Measurements from ENCODE around the gene RASD1.

Gene RASD1

DNA sequence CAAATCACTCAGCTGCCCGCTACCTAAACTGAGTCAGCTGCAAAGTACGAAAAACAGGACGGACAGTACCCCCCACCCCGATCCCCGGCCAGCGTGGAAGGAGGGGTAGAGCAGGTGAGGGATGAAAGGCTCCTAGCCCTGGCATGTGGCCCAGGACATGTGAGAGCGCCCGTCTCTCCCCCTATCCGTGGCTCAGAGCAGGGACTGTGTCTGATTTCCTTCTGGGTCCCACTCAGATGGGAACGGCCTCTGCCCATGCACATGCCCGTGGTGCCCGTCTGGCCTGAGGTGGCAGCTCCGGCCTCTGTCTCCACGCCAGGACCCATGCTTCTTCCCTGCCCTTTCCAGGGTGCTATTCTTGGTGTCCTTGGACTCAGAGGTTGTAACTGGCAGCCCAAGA, 30.2 kb upstream of the RASD1 start:
- no peak for DNase-seq

DNA sequence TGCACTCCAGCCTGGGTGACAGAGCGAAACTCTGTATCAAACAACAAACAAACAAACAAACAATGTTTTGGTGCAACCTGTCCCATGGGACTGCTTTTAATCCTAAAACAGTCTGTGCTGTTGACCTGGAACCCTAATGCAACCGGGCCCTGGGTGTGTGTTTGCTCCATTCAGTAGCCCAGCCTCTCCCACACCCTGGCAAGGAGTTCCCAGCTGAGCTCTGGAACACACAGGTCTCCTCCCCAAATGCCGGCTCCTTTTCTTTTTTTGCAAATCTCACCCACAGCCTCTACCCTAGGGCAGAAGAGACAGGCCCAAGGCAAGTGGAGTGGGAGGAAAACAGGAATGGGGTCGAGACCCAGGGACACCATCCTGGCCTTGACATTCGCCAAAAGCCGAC, 29.8 kb upstream of the RASD1 start:
- DNase-seq = no peak

DNA sequence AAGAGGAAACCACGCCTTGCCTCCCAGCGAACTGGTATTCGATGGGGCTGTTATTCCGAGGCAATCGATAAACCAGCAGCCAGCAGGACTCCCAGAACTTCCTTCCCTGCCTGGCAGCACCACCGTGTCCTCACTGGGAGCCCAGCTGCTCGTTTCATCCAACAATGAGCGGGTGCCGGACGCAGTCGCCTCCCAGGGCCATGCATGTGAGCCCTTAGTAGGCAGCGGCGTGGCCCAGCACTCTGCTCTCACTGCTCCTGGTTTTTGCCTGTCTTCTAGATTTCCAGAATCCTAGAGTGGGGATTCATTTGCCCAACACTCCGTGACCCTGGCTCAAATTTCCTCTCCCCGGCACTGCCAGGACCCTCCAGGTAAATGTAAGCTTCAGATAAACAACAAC, 29.1 kb upstream of the RASD1 start:
- no peak for DNase-seq

DNA sequence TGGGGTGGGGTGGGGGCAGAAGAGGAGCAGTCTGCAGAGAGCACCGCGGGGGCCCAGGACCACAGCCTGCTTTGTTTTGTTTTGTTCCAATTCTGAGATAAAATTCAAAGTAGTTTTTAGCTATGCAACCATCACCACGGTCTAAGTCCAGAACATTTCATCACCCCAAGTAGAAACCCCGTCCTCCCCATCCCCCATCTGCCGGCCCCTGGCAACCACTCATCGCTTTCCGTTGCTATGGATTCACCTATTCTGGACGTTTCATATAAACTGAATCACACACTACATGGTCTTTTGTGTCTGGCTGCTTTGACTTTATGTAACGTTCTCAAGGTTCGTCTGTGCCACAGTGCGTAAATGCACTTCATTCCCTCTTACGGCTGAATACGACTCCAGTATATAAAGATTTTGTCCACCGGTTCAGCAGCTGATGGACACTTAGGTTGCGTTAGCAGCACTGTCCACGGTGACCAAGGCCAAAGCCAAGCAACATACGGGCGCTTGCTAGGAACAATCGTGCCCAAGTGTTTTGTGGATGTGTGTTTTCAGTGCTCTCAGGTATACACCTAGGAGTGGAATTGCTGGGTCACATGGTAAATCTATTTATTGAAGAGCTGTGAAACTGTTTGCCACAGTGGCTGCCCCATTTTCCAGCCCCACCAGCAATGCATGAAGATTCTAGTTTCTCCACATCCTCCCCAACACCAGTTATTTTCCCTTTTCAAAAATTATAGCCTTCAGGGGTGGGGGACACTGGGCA, 27.7 kb upstream of the RASD1 start:
- no peak for DNase-seq

DNA sequence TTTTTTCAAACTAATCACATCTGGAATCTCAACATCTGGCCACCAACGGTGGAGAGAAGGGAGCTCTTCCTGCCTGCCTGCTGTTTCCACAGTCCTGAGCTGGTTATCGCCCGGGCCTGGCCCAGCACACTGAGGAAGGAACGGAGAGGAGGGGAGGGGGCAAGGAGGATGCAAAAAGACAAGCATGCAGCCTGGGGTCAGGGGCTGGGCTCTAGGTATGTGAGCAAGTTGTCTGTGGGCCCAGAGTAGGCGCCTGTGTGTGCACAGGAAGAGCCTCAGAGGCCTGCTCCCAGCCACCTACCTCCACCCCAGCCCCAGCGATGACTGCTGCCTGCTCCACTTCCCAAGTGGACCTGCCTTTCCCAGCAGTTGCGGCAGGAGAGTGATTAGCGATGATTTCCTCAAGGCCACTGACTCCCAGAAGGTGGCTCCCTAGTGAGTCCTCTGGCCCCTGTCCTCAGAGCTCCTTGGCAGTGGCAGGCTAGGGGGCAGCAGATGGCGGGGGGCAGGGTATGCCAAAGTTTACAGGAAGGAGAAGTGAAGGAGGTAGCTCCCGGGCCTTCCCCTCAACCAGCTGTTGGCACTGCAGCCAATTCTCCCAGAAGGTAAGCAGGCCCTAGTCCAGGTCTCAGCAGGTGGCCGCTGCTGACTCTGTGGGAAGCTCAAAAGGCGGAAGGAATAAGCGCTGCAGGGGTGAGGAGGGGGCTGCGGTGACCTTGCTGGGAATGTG, 27.0 kb upstream of the RASD1 start:
- peak; percentile 29 for DNase-seq

DNA sequence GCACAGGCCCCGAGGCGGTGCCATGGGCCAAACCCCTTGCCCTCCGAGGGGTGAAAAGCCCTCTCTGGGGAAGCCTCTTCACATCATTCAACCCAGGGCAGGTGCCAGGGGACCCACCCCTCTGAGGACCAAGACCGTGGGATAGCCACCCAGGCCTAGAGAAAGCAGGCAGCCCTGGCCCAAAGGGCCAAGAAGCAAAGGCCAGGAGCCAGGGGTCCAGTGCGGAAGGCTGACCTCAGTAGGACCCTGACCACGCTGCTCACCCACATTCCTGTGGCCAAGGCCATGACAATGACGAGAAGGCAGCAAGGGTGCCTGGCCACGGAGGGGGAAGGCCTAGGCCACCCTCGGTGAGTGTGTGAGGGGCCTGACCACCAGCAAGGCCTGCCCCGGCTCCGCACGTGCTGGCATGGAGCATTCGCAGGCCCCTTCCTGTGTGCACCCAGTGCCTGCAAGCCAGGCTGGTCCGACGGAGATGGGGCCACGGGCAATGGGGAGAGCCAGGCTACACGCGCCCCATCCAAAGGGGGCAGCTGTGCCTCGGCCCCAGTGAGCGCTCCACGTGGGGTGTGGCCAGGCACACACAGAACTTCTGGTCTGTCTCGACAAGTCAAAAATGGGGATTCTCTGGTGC, 24.5 kb upstream of the RASD1 start:
- no peak for DNase-seq

DNA sequence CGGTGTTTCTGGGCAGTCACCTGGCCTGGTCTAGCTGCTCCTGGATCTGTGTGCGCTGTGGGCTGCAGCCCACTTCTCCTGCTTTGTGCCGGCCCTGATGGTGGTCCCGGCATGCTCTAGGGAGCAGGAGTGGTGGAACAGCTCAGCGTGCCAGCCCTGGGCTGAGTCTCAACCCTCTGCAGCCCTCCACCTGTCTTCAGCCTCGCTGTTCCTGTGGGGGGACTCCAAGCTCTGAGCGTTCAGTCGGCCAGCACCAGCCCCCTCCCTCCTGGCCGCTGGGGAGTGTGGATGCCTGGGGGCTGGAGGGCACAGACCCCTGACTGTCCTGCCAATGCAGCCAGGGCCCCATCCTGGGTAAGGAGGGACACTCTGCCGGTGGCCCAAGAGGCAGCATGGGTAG, 23.7 kb upstream of the RASD1 start:
- no peak for DNase-seq

DNA sequence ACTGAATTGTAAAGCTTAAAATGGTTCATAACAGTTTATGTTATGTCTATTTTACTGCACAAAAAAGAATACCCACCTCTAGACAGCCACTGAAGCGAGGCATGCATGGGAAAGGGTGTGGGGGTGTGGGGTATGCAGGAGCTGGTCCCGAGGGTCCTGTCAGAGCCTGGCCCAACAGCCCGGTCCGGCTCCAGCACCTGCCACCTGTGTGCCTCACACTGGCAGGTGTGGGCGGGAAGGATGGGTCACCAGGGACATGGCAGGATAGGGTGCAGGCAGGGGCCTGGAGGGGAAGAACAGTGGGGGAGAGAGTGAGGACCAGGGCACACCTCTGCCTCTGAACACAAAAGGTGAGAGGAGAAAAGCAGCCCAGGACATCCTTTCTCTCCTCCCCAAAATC, 22.8 kb upstream of the RASD1 start:
- DNase-seq = no peak

DNA sequence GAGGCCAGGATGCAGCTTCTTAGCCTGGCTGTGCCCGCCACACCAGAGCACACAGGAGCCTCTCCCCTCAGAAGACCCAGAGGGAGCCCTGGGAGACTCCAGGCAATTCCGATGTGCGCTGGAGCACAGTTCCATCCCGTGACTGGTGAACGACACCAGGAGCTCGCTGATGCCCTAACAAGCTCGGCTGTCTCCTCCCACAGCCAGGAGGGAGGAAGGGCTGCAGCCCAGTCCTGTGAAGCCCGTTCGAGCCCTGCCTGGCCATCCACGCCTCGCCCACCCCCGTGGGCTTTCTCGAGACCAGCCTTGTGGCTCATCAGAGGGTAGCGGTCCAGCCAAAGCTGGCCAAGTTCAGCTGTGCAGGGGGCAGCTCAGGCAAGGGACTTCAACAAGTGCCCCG, 21.8 kb upstream of the RASD1 start:
- DNase-seq = no peak

DNA sequence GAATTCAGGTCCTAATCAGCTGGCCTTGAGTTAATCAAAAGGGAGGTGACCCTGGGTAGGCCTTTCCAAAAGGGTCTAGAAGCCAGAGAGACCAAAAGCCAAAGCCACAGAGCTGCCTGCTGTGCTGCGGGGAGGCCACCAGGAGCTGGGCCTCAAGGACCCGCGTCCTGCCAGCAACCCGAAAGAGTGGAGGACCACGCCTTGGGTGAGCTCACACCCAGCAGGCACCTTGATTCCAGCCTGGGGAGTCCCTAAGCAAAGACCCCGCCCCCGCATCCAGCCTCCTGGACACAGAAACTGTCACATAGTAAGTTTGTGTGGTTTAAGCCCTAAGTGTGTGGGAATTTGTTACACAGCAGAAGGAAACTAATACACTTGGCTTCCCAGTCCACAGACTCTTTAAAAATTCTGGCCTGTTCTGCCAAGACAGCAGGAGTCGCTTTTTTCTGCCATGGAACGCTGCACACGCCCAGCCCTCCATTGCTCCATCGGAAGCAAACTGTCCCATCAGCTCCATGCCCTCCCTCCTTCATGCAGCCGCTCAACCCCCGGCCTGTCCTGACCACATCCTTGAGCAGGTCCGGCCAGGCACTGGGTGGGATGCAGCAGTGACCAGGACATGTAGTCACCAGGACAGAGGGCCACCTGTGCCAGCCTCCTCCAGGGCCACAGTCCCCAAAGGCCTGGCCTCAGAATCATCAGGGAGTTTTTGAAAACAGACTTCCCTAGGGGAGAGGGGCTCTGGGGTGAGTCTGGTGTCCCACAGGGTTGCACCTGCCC, 20.9 kb upstream of the RASD1 start:
- no peak for DNase-seq

DNA sequence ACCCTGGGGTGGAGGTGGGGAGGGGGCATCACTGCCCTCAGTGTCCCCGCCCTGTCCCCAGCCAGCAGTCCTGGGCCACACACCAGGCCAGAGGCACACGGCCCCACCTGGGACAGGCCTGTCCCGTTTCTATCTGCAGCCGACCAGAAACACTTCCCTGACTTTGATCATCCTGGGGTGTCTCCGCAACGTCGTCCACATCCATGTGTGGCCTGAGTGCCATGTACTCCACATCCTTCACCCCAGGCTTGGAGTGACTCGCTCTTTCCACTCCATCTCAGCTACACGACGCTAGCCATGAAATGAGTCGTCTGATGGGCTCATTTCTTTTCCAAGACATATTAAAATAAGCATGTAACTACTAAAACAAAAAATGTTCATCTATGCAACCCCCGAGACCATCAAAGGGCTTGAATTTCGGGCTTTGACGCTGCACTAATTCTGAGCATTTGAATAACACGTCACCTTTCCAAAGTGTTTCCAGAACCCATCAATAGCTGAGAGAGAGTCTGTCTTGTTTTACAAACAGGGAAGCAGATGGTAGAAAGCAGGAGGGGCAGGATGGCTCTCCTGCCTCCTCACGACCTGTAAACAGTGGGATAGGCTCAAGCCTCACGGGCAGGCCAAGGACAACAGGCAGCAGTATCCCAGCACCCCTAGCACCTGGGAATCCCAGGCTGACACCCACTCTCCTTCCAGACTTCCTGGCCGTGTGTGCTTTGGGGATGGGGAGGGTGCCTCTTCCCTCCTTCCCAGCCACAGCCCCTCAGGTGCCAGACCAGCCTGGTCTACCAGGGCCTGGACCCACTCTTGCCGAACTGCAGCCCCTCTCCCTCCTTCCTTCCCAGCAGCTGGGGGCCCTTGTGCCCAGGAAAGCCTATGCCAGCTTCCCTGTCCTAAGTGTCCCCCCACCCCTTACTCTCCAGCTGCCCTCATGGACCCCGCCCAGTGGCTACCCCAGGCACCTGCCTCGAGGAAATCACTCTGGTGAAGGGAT, 20.0 kb upstream of the RASD1 start:
- no peak for DNase-seq

DNA sequence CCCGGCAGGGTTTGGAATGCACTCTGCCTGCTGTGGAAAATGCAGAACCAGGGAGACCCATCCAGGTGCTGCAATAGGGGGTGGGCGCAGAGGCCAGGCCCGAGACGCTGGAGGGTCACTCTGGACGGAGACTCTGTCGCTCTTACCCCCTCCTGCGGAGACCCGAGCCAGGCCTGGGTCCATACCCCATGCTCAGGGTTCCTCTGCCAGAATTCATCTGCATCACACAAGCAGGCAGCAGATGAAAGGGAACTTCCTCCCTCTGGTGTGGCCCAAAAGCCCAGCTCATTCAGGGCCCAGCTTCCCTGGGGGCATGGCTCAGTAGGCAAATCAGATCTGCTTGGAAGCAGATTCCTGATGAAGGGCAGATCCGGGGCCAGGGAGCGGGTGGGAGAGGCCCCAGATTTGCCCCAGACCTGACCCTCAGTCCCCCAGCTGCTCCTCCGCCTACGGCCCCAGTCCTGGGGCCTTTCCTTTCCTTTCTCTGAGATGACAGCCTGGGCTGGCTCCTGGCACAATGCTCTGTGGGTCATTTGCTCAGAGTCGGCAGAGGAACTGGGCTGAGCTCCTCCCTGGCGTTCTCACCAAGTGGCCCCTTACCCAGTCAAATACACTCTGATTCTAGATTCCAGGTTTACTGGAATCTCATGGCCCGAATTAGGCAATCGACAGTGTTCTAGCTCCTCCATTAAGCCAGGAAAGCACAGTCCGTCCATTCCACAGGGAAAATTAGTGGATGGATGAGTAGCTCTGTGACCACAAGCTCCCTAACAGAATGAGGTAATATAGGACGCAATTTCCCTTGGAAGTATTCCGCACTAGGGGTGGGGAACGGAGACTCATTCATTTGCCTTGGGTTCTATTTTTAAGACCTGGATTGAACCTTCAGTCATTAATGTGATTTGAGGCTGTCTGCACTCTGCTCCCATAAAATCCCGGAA, 19.1 kb upstream of the RASD1 start:
- no peak for DNase-seq

DNA sequence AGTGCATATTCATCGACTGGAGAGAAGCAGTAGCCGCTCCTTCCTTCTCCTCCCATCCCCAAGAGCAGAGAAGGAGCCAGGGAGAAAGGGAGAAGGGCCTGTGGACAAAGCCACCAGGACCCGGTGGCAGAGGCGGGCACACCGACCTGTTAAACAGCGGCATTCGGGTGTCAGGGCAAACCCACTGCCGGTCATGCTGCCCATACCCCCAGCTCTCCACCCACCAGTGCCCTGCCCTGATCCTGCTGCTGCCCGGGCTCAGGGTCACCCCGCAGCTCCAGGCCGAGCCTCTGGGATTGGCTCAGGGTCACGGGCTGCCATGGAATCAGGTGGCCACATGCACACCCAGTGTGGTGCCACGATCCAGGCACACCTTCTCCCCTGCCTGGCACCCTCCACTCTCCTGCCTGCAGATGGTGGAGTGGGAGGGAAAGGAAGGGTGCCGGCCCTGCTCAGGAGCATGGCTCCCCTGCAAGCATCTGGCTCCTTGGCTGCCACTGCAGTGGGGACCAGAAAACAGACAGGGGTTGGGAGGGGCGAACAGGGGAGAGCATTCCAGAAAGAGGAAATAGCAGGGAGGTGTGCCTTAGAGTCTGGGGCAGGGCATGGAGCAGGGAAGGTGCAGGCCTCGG, 18.3 kb upstream of the RASD1 start:
- no peak for DNase-seq

DNA sequence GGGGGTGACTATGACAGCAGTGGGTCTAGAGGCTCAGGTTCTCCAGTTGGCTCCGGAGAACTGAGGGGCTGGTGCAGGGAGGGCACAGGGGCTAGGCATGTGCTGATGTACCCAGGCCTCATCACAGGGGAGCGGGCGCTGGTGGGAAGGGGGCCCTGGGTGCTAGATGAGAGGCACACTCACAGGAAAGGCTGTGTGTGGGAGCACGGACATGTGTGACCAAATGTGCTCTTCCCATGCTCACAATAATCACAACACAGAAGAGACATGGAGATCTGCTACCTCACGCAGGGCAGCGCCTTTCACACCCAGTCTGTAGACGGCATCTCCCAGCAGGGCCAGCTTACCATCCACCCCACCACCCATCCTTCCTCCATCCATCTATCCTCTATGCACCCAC, 17.4 kb upstream of the RASD1 start:
- DNase-seq = no peak

DNA sequence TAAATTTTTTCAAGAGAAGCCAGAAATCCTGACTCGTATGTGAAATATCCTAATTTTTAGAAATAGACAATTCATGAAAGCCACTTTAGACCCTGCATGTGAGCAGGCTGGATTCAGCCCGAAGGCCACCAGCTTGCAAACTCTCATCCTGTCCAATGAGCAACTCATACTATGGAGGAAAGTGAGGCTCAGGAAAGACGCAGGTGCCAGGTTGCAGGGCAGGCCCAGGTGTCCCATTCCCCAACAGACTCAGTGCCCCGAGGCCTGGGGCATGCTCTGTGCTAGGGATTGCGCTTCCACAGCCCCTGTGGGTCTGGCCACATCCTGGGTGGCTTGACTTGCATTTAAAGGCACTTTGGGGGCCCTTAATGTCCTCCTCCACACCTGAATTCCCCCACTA, 16.7 kb upstream of the RASD1 start:
- no peak for DNase-seq

DNA sequence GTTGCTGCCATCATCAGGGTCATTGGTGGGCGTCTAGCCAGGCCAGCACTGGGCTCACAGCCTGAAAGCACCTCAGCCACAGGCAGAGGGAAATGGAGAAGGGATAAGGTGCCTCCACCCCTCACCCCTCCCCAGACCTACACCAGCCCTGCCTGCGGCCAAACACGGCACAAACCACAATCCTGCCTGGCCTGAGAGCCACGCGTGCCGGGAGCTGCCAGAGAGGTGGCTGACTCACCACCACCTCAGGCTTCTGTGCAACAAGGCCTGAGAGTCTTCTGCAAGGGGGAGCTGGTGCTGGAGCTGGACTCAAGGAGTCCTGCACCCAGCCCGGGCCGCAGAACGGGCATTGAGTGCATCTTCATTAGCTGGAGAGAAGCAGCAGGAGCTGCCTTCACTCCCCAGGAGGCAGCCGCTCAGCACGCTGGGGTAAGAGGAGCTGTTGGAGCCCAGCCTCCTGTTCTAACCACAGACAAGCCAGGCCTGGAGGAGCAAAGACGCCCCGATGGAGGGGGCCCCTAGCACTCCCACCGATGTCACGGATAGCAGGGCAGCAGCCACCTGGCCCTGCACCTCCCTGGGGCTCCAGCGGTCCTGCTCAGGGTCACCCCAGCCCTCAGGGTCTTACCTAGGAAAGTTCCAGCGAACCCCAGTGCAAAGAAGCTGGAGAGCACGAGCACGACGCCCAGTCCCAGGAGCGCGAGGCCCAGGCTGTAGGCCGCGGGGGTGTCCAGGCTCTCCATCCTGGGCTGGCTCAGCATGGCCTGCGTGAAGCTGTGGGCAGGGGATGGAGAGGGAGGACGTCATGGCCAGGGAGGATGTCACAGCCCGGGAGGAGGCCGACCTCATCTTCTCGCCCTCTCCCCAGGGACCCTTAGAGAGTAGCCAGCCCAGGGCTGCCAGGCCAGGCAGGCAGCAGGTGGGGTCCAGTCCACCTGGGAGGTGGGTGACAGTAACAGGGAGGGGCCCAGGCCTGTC, 16.0 kb upstream of the RASD1 start:
- no peak for DNase-seq

DNA sequence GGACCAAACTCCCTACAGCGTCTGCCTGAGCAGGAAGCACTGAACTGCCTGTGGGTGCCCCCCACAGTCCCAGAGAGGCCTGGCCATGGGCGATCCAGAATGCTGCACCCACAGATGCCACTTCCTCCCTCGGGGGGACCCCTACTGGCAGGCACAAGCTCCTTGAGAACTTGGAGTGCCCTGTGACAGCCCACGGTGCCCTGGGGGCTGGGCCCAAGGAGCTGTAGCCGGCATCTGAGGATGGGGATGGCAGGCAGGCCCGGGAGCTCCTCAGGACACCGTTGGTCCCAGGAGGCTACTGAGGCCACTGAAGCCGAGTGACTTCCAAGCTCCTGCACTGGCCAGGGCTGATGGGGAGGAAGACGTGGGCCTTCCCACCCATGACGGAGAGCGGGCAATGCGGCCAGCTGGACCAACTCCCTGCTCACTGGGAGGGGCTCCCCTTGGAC, 15.1 kb upstream of the RASD1 start:
- no peak for DNase-seq

DNA sequence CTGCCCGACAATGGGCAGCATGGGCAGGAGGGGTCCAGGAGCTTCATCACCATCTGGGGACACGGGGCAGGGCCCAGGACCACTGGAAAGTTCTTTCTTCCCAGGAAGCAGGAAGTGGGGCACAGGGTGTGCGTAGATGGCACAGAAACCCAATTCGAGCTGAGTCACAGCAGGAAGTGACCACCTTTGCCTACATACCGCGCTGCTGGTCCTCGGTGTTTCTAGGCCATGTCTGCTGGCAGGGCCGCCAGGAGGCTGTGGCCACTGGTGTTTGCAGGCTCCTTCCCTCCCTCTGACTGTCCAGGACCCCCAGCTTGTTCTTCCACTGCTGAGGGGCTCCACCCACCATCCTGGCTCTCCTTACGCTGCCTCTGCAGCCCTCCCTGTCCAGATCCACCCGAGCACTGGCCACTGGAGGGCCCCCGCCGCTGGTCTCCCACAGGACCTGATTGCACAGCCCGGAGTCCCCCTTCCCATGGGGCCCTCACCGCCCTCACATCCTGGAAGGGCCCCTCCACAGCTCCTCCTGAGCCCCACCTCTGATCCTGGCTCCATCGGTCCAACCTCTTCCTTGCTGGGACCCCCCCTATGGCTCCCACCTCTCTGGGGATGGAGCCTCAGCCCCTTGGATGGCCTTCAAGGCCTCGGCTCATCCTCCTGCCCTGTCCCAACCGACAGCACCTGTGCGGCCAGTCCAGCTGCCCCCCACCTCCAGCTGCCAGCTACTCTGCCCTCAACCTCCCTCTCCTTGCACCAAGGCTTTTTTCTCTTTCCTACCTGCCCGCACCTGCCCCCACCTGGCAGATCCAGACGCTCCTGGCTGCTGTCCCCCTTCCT, 14.5 kb upstream of the RASD1 start:
- no peak for DNase-seq
